ENCODE measurements around the gene NPAS2. TPM values are rescaled to one million over a fixed set of nuclear protein-coding genes. Genes with fewer than 3 reads are reported as not detected.

NPAS2 gene
- total RNA-seq, 1 experiment from 2014 or later: 142 TPM

GRCh38 chr2:100980046-100980445, 160.1 kb downstream of the NPAS2 start:
- CTCF ChIA-PET: no interaction called here
- DNase-seq: no peak
- no peak for TF ChIP-seq CTCF (IDR thresholded peaks at IDR 0.05; ENCODE audit: unreplicated experiment)
- intact Hi-C loops (cut with micrococcal nuclease; ENCODE audit: unreplicated experiment): loop anchor here (10.0 kb wide), 1 partner anchor 155 kb away; the partner anchor contains the start of gene NPAS2
- BruUV-seq (replicated peaks): no TSS peak
- Mint-ChIP-seq H3K27ac (ENCODE audit: unreplicated experiment) (no peak overlapping the region), H3K4me1 (ENCODE audit: low read depth, unreplicated experiment) (peaks cover 8% of the 10 kb centered on the region), H3K9me3 (ENCODE audit: low read depth, unreplicated experiment) (no peaks in the 10 kb centered on the region), H3K27me3 (ENCODE audit: unreplicated experiment) (no peaks in the 10 kb centered on the region), H3K4me3 (ENCODE audit: low read depth, unreplicated experiment) (no peak overlapping the region), H3K36me3 (ENCODE audit: insufficient read depth, unreplicated experiment) (peaks cover 55% of the 10 kb centered on the region)

GRCh38 chr2:100981011-100981410, 161.1 kb downstream of the NPAS2 start:
- peaks cover 59% of the 10 kb centered on the region for H3K36me3 Mint-ChIP-seq (ENCODE audit: insufficient read depth, unreplicated experiment)
- CTCF ChIA-PET: no interaction called here

GRCh38 chr2:100982431-100982861, 162.5 kb downstream of the NPAS2 start:
- peaks cover 8% of the 10 kb centered on the region for H3K4me1 Mint-ChIP-seq (ENCODE audit: low read depth, unreplicated experiment)
- TF ChIP-seq CTCF (IDR thresholded peaks at IDR 0.05; ENCODE audit: unreplicated experiment): no peak
- H3K27ac Mint-ChIP-seq (ENCODE audit: unreplicated experiment): no peak overlapping the region
- peaks cover 52% of the 10 kb centered on the region for H3K36me3 Mint-ChIP-seq (ENCODE audit: insufficient read depth, unreplicated experiment)
- CTCF ChIA-PET: interaction anchor here (1.5 kb wide), 1 partner anchor 388 kb away, joined by 5 read pairs; no protein-coding TSS in a partner anchor
- no peak for DNase-seq
- no peaks in the 10 kb centered on the region for H3K27me3 Mint-ChIP-seq (ENCODE audit: unreplicated experiment)
- no peaks in the 10 kb centered on the region for H3K9me3 Mint-ChIP-seq (ENCODE audit: low read depth, unreplicated experiment)
- intact Hi-C loops (cut with micrococcal nuclease; ENCODE audit: unreplicated experiment): loop anchor here (10.0 kb wide), 1 partner anchor 158 kb away; the partner anchor contains the start of gene NPAS2
- H3K4me3 Mint-ChIP-seq (ENCODE audit: low read depth, unreplicated experiment): no peak overlapping the region
- no TSS peak for BruUV-seq (replicated peaks)

More at GRCh38 chr2:100981011-100981410, 161.1 kb downstream of the NPAS2 start:
- no peak for DNase-seq
- H3K4me1 Mint-ChIP-seq (ENCODE audit: low read depth, unreplicated experiment): peaks cover 8% of the 10 kb centered on the region
- no peaks in the 10 kb centered on the region for H3K9me3 Mint-ChIP-seq (ENCODE audit: low read depth, unreplicated experiment)
- no peak overlapping the region for H3K27ac Mint-ChIP-seq (ENCODE audit: unreplicated experiment)
- no peak for TF ChIP-seq CTCF (IDR thresholded peaks at IDR 0.05; ENCODE audit: unreplicated experiment)
- no peaks in the 10 kb centered on the region for H3K27me3 Mint-ChIP-seq (ENCODE audit: unreplicated experiment)
- intact Hi-C loops (cut with micrococcal nuclease; ENCODE audit: unreplicated experiment): loop anchor here (10.0 kb wide), 1 partner anchor 156 kb away; the partner anchor contains the start of gene NPAS2
- no peak overlapping the region for H3K4me3 Mint-ChIP-seq (ENCODE audit: low read depth, unreplicated experiment)
- no TSS peak for BruUV-seq (replicated peaks)

- intact Hi-C loops (cut with micrococcal nuclease; ENCODE audit: unreplicated experiment): loop anchor here (10.0 kb wide), 1 partner anchor 158 kb away; the partner anchor contains the start of gene NPAS2
- DNase-seq: no peak
- no peak overlapping the region for H3K4me3 Mint-ChIP-seq (ENCODE audit: low read depth, unreplicated experiment)
- no peak overlapping the region for H3K27ac Mint-ChIP-seq (ENCODE audit: unreplicated experiment)
- no peaks in the 10 kb centered on the region for H3K9me3 Mint-ChIP-seq (ENCODE audit: low read depth, unreplicated experiment)
- H3K36me3 Mint-ChIP-seq (ENCODE audit: insufficient read depth, unreplicated experiment): peaks cover 48% of the 10 kb centered on the region
- CTCF ChIA-PET: interaction anchor here (1.5 kb wide), 1 partner anchor 388 kb away, joined by 5 read pairs; no protein-coding TSS in a partner anchor
- no TSS peak for BruUV-seq (replicated peaks)
- H3K27me3 Mint-ChIP-seq (ENCODE audit: unreplicated experiment): no peaks in the 10 kb centered on the region
- no peak for TF ChIP-seq CTCF (IDR thresholded peaks at IDR 0.05; ENCODE audit: unreplicated experiment)
- peaks cover 8% of the 10 kb centered on the region for H3K4me1 Mint-ChIP-seq (ENCODE audit: low read depth, unreplicated experiment)
These were observed 163.3 kb downstream of the NPAS2 start for GRCh38 chr2:100983201-100983600.
